Upper lobe of right lung (tissue), 1 donor: ENCODE results near the gene UBL4B. TPM values are rescaled to one million over a fixed set of nuclear protein-coding genes. Genes with fewer than 3 reads are reported as not detected.

Experiments
- ATAC-seq: fragments of 200-7000 bp; cut with Tn5 transposase; one replicate; pipeline ENCODE4 v1.9.1; 2020; ENCODE audit warnings: mild to moderate bottlenecking, moderate library complexity
- DNase-seq: peaks from one replicate; pipeline ENCODE4 v3.0.0-alpha.2; 2020
- H3K27ac ChIP-seq: fragments of 200-600 bp; one replicate; pipeline ENCODE4 v1.8.0; 2022
- H3K27me3 ChIP-seq: fragments of 200-600 bp; one replicate; pipeline ENCODE4 v1.8.0; 2022; ENCODE audit warnings: mild to moderate bottlenecking
- H3K36me3 ChIP-seq: fragments of 200-600 bp; one replicate; pipeline ENCODE4 v1.8.0; 2022
- H3K4me1 ChIP-seq: fragments of 200-600 bp; one replicate; pipeline ENCODE4 v1.8.0; 2022
- H3K4me3 ChIP-seq: fragments of 200-600 bp; one replicate; pipeline ENCODE4 v1.8.0; 2022; ENCODE audit warnings: mild to moderate bottlenecking
- H3K9me3 ChIP-seq: fragments of 200-600 bp; one replicate; pipeline ENCODE4 v1.8.0; 2022
- CTCF ChIP-seq: fragments of 200-600 bp; IDR thresholded peaks from one replicate; pipeline ENCODE4 v1.8.0; 2022; ENCODE audit warnings: antibody characterized with exemption
- intact Hi-C: fragments of 100-400 bp; cut with DNase I; formaldehyde crosslinking; loops from one replicate; pipeline ENCODE4 v1.11.0; 2022
- total RNA-seq: library from RNA; stranded (reverse); fragmentation: NEBNext Ultra II Directional; extraction: Animal tissue kit (Norgen Biotek cat#: 25700); gene quantifications from one replicate; pipeline ENCODE4 v1.2.1, GENCODE V29; 2021
- donor health status: DM: no; HTN: yes; CAD: no; lungs with severe emphysema.

The UBL4B gene
- total RNA-seq, 1 donor from 2014 or later, result not detected

GRCh38 chr1:110133436-110133835 lies 21.2 kb downstream of the UBL4B start:
- intact Hi-C loops, result no loop called here
- Histone ChIP-seq H3K4me1 (no peaks in the 10 kb centered on the region), H3K9me3 (no peaks in the 10 kb centered on the region), H3K4me3 (no peak overlapping the region), H3K27me3 (peaks cover 38% of the 10 kb centered on the region), H3K36me3 (no peaks in the 10 kb centered on the region), H3K27ac (no peak overlapping the region)
- ATAC-seq, result no peak
- TF ChIP-seq CTCF, result no peak
- no peak for DNase-seq

GRCh38 chr1:110134050-110134595 lies 21.9 kb downstream of the UBL4B start:
- DNase-seq, result no peak
- no peaks in the 10 kb centered on the region for H3K36me3 ChIP-seq
- H3K27me3 ChIP-seq, result peaks cover 39% of the 10 kb centered on the region
- TF ChIP-seq CTCF, result no peak
- intact Hi-C loops, result no loop called here
- H3K4me1 ChIP-seq, result no peaks in the 10 kb centered on the region
- no peaks in the 10 kb centered on the region for H3K9me3 ChIP-seq
- no peak for ATAC-seq
- no peak overlapping the region for H3K4me3 ChIP-seq
- no peak overlapping the region for H3K27ac ChIP-seq

- Histone ChIP-seq H3K36me3 (no peaks in the 10 kb centered on the region), H3K9me3 (no peaks in the 10 kb centered on the region), H3K4me1 (no peaks in the 10 kb centered on the region), H3K27ac (no peak overlapping the region), H3K27me3 (peaks cover 37% of the 10 kb centered on the region), H3K4me3 (no peak overlapping the region)
- ATAC-seq (no peak), DNase-seq (no peak)
- no peak for TF ChIP-seq CTCF
- intact Hi-C loops, result no loop called here
Measured at GRCh38 chr1:110135246-110135645, 23.0 kb downstream of the UBL4B start.

GRCh38 chr1:110135666-110136065 lies 23.4 kb downstream of the UBL4B start:
- no peak overlapping the region for H3K27ac ChIP-seq
- H3K9me3 ChIP-seq, result no peaks in the 10 kb centered on the region
- no peaks in the 10 kb centered on the region for H3K4me1 ChIP-seq
- H3K36me3 ChIP-seq, result no peaks in the 10 kb centered on the region
- H3K27me3 ChIP-seq, result peaks cover 35% of the 10 kb centered on the region
- no peak overlapping the region for H3K4me3 ChIP-seq
- no peak for ATAC-seq
- no peak for TF ChIP-seq CTCF
- DNase-seq, result no peak
- intact Hi-C loops, result no loop called here

GRCh38 chr1:110136911-110137310 lies 24.7 kb downstream of the UBL4B start:
- DNase-seq (no peak), ATAC-seq (no peak)
- Histone ChIP-seq H3K27me3 (peaks cover 39% of the 10 kb centered on the region), H3K4me1 (no peaks in the 10 kb centered on the region), H3K4me3 (no peak overlapping the region), H3K9me3 (no peaks in the 10 kb centered on the region), H3K36me3 (no peaks in the 10 kb centered on the region), H3K27ac (no peak overlapping the region)
- intact Hi-C loops, result no loop called here
- no peak for TF ChIP-seq CTCF

- Histone ChIP-seq H3K27me3 (peaks cover 51% of the 10 kb centered on the region), H3K36me3 (no peaks in the 10 kb centered on the region), H3K9me3 (no peaks in the 10 kb centered on the region), H3K4me1 (no peaks in the 10 kb centered on the region), H3K4me3 (no peak overlapping the region), H3K27ac (no peak overlapping the region)
- no peak for ATAC-seq
- TF ChIP-seq CTCF, result no peak
- DNase-seq, result no peak
- intact Hi-C loops, result no loop called here
Measured at GRCh38 chr1:110138956-110139355, 26.7 kb downstream of the UBL4B start.
